CD1c-positive myeloid dendritic cell (primary cell): ENCODE measurements around the gene VEZT.
"Not testable (repeated sequence)": the region's sequence is repeated elsewhere in the genome, so short reads cannot be mapped to it uniquely, and the experiment has no call there.

Experiments
- DNase-seq: peaks from one replicate; pipeline ENCODE4 v3.0.0-alpha.2; 2016; ENCODE audit errors: extremely low spot score

The VEZT gene

GRCh38 chr12:95319694-95320331 lies 102.2 kb downstream of the VEZT start:
- DNase-seq = no peak

GRCh38 chr12:95321516-95322246 lies 104.1 kb downstream of the VEZT start:
- no peak for DNase-seq

- DNase-seq = no peak
Measured at GRCh38 chr12:95322326-95322725, 104.7 kb downstream of the VEZT start.

GRCh38 chr12:95323212-95323611 lies 105.6 kb downstream of the VEZT start:
- DNase-seq = no peak

GRCh38 chr12:95324246-95324645 lies 106.6 kb downstream of the VEZT start:
- not testable (repeated sequence) for DNase-seq

- DNase-seq = no peak
Measured at GRCh38 chr12:95325501-95325900, 107.9 kb downstream of the VEZT start.

GRCh38 chr12:95326445-95326844 lies 108.8 kb downstream of the VEZT start:
- DNase-seq = no peak

GRCh38 chr12:95326855-95327254 lies 109.2 kb downstream of the VEZT start:
- no peak for DNase-seq

- no peak for DNase-seq
Measured at GRCh38 chr12:95328708-95329107, 111.1 kb downstream of the VEZT start.

GRCh38 chr12:95335948-95336347 lies 118.3 kb downstream of the VEZT start:
- no peak for DNase-seq

- DNase-seq = no peak
Measured at GRCh38 chr12:95336387-95337067, 118.9 kb downstream of the VEZT start.

GRCh38 chr12:95337146-95337545 lies 119.5 kb downstream of the VEZT start:
- DNase-seq = no peak

GRCh38 chr12:95339086-95339788 lies 121.6 kb downstream of the VEZT start:
- no peak for DNase-seq

GRCh38 chr12:95342008-95342407 lies 124.4 kb downstream of the VEZT start:
- no peak for DNase-seq

GRCh38 chr12:95343461-95344230 lies 126.0 kb downstream of the VEZT start:
- no peak for DNase-seq

- no peak for DNase-seq
Measured at GRCh38 chr12:95349291-95349690, 131.7 kb downstream of the VEZT start.

GRCh38 chr12:95351748-95352147 lies 134.1 kb downstream of the VEZT start:
- no peak for DNase-seq
